SK-N-SH treated with all-trans-retinoic acid at 6 μM for 48 hours (cell line): Measurements from ENCODE around the gene PHACTR3.

Experiments
- ATAC-seq: fragments of 200-7000 bp; cut with Tn5 transposase; 3 replicates; pipeline ENCODE4 v1.9.1; 2020; ENCODE audit warnings: mild to moderate bottlenecking, moderate library complexity
- BACH2 ChIP-seq: fragments of 250-450 bp; sonication (Bioruptor Pico); IDR thresholded peaks from 2 replicates; pipeline ENCODE4 v1.9.0; 2021; ENCODE audit warnings: mild to moderate bottlenecking, borderline replicate concordance
- CSDC2 ChIP-seq: fragments of 250-450 bp; sonication (Bioruptor Pico); IDR thresholded peaks from 2 replicates; pipeline ENCODE4 v1.5.0; 2020; ENCODE audit warnings: mild to moderate bottlenecking, moderate library complexity
- ESRRG ChIP-seq: fragments of 250-450 bp; sonication (Bioruptor Pico); IDR thresholded peaks from 2 replicates; pipeline ENCODE4 v1.6.1; 2021; ENCODE audit warnings: mild to moderate bottlenecking
- GLIS3 ChIP-seq: fragments of 250-450 bp; sonication (Bioruptor Pico); IDR thresholded peaks from 2 replicates; pipeline ENCODE4 v1.5.0; 2020; ENCODE audit warnings: mild to moderate bottlenecking, moderate library complexity
- ISL1 ChIP-seq: fragments of 250-450 bp; sonication (Bioruptor Pico); IDR thresholded peaks from 2 replicates; pipeline ENCODE4 v2.1.2; 2022; ENCODE audit warnings: mild to moderate bottlenecking, moderate library complexity
- OSR1 ChIP-seq: fragments of 250-450 bp; sonication (Bioruptor Pico); IDR thresholded peaks from 2 replicates; pipeline ENCODE4 v1.8.0; 2022; ENCODE audit warnings: moderate library complexity, mild to moderate bottlenecking, inconsistent platforms
- PPARA ChIP-seq: fragments of 250-450 bp; sonication (Bioruptor Pico); IDR thresholded peaks from 2 replicates; pipeline ENCODE4 v1.5.0; 2020; ENCODE audit warnings: mild to moderate bottlenecking, borderline replicate concordance
- RARB ChIP-seq: fragments of 250-450 bp; sonication (Bioruptor Pico); IDR thresholded peaks from 2 replicates; pipeline ENCODE4 v1.8.0; 2021; ENCODE audit warnings: mild to moderate bottlenecking, moderate library complexity
- SNAI2 ChIP-seq: fragments of 250-450 bp; sonication (Bioruptor Pico); IDR thresholded peaks from 2 replicates; pipeline ENCODE4 v1.5.0; 2020; ENCODE audit warnings: mild to moderate bottlenecking, moderate library complexity
- TCF4 ChIP-seq: fragments of 250-450 bp; sonication (Bioruptor Pico); IDR thresholded peaks from 2 replicates; pipeline ENCODE4 v1.8.0; 2021; ENCODE audit warnings: mild to moderate bottlenecking, moderate library complexity, borderline replicate concordance
- ZC3H10 ChIP-seq: fragments of 250-450 bp; sonication (Bioruptor Pico); IDR thresholded peaks from 2 replicates; pipeline ENCODE4 v1.5.1; 2021; ENCODE audit warnings: mild to moderate bottlenecking, moderate library complexity
- ZFP3 ChIP-seq: fragments of 250-450 bp; sonication (Bioruptor Pico); IDR thresholded peaks from 2 replicates; pipeline ENCODE4 v1.5.0; 2020; ENCODE audit warnings: mild to moderate bottlenecking, moderate library complexity
- ZNF565 ChIP-seq: fragments of 450-650 bp; formaldehyde crosslinking; conservative IDR thresholded peaks from 2 replicates; pipeline ENCODE4 v1.5.0; 2020; ENCODE audit warnings: low read depth, mild to moderate bottlenecking, moderate library complexity
- ZNF70 ChIP-seq: fragments of 450-650 bp; formaldehyde crosslinking; IDR thresholded peaks from 2 replicates; pipeline ENCODE4 v1.5.0; 2020; ENCODE audit warnings: mild to moderate bottlenecking, moderate library complexity
- ZNF8 ChIP-seq: fragments of 450-650 bp; formaldehyde crosslinking; IDR thresholded peaks from 2 replicates; pipeline ENCODE4 v1.5.0; 2020; ENCODE audit warnings: mild to moderate bottlenecking, moderate library complexity
- TF ChIP-seq, protein P1 (sequence below): fragments of 250-450 bp; sonication (Bioruptor Pico); IDR thresholded peaks from 2 replicates; pipeline ENCODE4 v1.5.0; 2020; ENCODE audit warnings: mild to moderate bottlenecking, moderate library complexity
- TF ChIP-seq, protein P2 (sequence below): fragments of 250-450 bp; sonication (Bioruptor Pico); IDR thresholded peaks from 2 replicates; pipeline ENCODE4 v1.8.0; 2020; ENCODE audit warnings: mild to moderate bottlenecking, moderate library complexity, borderline replicate concordance
- TF ChIP-seq, protein P3 (sequence below): fragments of 250-450 bp; sonication (Bioruptor Pico); IDR thresholded peaks from 2 replicates; pipeline ENCODE4 v1.8.0; 2021; ENCODE audit warnings: low read depth, mild to moderate bottlenecking, moderate library complexity, borderline replicate concordance
- TF ChIP-seq, protein P4 (sequence below): fragments of 250-450 bp; sonication (Bioruptor Pico); IDR thresholded peaks from 2 replicates; pipeline ENCODE4 v1.5.1; 2021; ENCODE audit warnings: mild to moderate bottlenecking, moderate library complexity

The PHACTR3 gene

DNA sequence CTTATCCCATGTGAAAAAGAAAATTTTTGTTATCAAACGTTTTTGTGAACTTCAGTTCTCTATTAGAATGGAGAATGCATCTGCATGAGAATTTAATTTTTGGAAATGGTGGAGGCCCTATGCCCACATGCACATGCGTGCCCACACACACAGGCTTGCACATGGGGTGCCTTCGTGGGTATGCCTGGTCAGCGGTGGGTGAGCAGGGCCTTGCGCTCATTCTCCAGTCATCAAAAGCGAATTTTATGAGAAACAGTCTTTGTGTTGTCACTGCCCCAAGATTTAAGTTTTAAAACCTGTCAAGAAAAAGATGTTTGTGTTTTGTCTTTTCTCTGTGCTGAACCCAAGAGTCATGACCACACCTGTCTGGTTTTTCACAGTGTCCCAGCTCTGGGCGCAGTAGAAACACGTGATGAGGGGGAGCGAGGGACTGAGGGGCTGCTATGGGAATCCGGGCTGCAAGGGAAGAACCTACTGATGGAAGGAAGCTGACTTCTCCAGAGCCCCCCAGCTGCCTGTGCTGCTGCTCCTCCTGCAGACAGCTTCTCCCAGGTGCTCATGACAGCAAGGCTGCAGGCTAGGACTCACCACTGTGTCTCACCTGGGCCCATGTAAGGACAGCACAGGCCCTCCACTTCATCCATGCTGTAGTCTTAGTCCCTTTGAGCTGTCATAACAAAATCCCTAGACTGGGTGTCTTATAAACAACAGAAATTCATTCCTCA, 175.5 kb downstream of the PHACTR3 start:
- no peak for TF ChIP-seq TCF4 (CRISPR knock-in tag)
- no peak for ATAC-seq

DNA sequence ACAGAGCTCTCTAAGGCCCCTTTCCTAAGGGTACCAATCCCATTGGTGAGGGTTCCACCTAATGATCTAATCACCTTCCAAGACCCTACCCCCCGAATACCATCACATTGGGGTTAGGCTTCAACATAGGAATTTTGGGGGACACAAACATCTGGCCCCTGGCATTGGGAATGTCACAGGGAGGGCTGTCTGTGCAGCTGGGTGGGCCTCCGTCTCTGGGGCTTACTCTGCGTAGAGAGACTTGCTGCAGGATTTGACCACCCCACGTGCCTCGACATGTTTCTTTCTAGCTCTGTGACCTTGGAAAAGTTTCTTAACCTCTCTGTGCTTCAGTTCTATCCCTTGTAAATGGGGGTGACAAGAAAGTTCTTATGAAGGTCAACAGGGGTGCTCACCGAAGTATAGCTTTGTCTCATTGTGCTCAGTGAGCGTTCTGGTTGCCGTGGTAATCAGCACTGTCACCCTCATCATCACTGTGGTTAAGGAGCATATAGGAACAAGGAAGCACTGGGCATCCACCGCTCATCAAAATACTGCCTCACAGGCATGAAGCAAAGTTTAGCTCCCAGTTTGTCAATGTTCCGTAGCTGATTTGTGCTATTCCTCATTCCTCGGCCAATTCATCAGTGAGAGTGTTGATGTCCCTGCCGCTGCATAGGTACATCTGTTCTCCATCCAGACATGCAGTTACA, 176.3 kb downstream of the PHACTR3 start:
- TF ChIP-seq PPARA (CRISPR knock-in tag): no peak
- TF ChIP-seq ZNF565 (CRISPR knock-in tag): no peak
- no peak for TF ChIP-seq ZNF70 (CRISPR knock-in tag)
- no peak for TF ChIP-seq ZC3H10 (CRISPR knock-in tag)
- TF ChIP-seq, protein P1, sequence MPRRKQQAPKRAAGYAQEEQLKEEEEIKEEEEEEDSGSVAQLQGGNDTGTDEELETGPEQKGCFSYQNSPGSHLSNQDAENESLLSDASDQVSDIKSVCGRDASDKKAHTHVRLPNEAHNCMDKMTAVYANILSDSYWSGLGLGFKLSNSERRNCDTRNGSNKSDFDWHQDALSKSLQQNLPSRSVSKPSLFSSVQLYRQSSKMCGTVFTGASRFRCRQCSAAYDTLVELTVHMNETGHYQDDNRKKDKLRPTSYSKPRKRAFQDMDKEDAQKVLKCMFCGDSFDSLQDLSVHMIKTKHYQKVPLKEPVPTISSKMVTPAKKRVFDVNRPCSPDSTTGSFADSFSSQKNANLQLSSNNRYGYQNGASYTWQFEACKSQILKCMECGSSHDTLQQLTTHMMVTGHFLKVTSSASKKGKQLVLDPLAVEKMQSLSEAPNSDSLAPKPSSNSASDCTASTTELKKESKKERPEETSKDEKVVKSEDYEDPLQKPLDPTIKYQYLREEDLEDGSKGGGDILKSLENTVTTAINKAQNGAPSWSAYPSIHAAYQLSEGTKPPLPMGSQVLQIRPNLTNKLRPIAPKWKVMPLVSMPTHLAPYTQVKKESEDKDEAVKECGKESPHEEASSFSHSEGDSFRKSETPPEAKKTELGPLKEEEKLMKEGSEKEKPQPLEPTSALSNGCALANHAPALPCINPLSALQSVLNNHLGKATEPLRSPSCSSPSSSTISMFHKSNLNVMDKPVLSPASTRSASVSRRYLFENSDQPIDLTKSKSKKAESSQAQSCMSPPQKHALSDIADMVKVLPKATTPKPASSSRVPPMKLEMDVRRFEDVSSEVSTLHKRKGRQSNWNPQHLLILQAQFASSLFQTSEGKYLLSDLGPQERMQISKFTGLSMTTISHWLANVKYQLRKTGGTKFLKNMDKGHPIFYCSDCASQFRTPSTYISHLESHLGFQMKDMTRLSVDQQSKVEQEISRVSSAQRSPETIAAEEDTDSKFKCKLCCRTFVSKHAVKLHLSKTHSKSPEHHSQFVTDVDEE (CRISPR knock-in tag): no peak
- TF ChIP-seq ISL1 (CRISPR knock-in tag): no peak
- TF ChIP-seq SNAI2 (CRISPR knock-in tag): no peak
- ATAC-seq: no peak

DNA sequence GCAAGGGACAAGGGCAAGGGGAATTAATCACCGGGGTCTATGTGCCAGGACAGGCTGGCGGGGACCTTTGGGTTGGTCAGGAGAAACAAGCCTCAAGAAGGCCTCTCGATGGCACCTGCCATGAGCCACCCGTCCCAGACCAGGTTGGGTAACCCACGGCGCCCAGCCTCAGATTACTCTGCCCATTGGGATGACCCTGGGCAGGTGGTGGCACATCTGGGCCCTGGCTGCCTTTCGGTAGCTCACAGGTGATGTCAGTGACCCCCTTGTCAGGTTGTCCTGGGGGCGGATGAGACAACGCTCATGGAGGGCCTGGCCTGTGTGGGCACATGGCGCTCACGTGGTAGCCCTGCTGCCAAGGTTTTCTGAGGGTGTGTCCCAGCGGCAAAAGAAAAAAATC, 176.9 kb downstream of the PHACTR3 start:
- ATAC-seq: no peak
- TF ChIP-seq TCF4 (CRISPR knock-in tag) (no peak), ZFP3 (no peak), OSR1 (no peak), PPARA (CRISPR knock-in tag) (no peak), ZNF565 (CRISPR knock-in tag) (no peak), ZNF8 (CRISPR knock-in tag) (no peak), GLIS3 (CRISPR knock-in tag) (no peak), SNAI2 (CRISPR knock-in tag) (no peak), ESRRG (CRISPR knock-in tag) (no peak)
- TF ChIP-seq, protein P2, sequence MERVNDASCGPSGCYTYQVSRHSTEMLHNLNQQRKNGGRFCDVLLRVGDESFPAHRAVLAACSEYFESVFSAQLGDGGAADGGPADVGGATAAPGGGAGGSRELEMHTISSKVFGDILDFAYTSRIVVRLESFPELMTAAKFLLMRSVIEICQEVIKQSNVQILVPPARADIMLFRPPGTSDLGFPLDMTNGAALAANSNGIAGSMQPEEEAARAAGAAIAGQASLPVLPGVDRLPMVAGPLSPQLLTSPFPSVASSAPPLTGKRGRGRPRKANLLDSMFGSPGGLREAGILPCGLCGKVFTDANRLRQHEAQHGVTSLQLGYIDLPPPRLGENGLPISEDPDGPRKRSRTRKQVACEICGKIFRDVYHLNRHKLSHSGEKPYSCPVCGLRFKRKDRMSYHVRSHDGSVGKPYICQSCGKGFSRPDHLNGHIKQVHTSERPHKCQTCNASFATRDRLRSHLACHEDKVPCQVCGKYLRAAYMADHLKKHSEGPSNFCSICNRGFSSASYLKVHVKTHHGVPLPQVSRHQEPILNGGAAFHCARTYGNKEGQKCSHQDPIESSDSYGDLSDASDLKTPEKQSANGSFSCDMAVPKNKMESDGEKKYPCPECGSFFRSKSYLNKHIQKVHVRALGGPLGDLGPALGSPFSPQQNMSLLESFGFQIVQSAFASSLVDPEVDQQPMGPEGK (CRISPR knock-in tag): no peak
- TF ChIP-seq, protein P3, sequence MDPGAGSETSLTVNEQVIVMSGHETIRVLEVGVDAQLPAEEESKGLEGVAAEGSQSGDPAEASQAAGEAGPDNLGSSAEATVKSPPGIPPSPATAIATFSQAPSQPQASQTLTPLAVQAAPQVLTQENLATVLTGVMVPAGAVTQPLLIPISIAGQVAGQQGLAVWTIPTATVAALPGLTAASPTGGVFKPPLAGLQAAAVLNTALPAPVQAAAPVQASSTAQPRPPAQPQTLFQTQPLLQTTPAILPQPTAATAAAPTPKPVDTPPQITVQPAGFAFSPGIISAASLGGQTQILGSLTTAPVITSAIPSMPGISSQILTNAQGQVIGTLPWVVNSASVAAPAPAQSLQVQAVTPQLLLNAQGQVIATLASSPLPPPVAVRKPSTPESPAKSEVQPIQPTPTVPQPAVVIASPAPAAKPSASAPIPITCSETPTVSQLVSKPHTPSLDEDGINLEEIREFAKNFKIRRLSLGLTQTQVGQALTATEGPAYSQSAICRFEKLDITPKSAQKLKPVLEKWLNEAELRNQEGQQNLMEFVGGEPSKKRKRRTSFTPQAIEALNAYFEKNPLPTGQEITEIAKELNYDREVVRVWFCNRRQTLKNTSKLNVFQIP (CRISPR knock-in tag): no peak

DNA sequence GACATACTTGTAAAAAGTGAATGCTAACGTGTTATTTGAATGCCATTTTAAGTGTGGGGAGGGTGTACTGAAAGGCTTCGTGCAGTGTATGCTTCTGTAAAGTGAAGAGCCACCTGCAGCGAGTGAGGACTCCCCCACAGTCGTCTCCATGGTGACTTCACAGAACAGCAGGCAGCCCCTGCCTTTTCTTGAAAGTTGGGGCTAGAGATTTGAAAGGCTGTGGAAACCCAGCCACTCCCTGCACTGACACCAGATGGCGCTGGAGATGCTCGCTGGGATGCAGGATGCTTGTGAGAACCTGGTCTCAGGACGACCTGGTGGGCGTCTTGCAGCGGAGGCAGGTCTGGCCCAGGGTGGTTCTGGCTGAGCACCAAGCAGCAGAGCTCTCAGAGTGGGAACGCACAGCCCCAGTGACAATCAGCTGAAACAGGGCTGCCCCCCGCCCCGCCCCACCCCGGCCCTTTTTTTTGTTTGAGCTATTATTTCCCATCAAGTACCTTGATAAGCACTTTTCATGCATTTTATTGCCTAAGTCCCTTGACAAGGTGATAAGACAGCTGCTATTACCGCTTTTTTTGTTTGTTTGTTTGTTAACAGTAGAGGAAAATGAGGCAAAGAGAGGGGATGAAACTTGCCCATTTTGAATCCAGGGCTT, 178.8 kb downstream of the PHACTR3 start:
- ATAC-seq: no peak
- TF ChIP-seq PPARA (CRISPR knock-in tag) (no peak), CSDC2 (no peak), ZC3H10 (CRISPR knock-in tag) (no peak), ZNF70 (CRISPR knock-in tag) (no peak), ESRRG (CRISPR knock-in tag) (no peak), OSR1 (no peak), RARB (CRISPR knock-in tag) (no peak), BACH2 (CRISPR knock-in tag) (no peak), ZFP3 (no peak), GLIS3 (CRISPR knock-in tag) (no peak)
- TF ChIP-seq, protein P1 (CRISPR knock-in tag): no peak
- TF ChIP-seq, protein P2 (CRISPR knock-in tag): no peak
- TF ChIP-seq, protein P4, sequence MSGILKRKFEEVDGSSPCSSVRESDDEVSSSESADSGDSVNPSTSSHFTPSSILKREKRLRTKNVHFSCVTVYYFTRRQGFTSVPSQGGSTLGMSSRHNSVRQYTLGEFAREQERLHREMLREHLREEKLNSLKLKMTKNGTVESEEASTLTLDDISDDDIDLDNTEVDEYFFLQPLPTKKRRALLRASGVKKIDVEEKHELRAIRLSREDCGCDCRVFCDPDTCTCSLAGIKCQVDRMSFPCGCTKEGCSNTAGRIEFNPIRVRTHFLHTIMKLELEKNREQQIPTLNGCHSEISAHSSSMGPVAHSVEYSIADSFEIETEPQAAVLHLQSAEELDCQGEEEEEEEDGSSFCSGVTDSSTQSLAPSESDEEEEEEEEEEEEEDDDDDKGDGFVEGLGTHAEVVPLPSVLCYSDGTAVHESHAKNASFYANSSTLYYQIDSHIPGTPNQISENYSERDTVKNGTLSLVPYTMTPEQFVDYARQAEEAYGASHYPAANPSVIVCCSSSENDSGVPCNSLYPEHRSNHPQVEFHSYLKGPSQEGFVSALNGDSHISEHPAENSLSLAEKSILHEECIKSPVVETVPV (CRISPR knock-in tag): no peak
